NCI-H1417 (cell line): ENCODE data around the gene TNFAIP8.

Experiments
- DNase-seq, 3 experiments: peaks; one replicate each; lab custom pipeline; 2025; lab: John Stamatoyannopoulos, UW

Gene TNFAIP8

GRCh38 chr5:119346394-119346793, 9.4 kb upstream of the TNFAIP8 start:
- no peak for DNase-seq

DNA sequence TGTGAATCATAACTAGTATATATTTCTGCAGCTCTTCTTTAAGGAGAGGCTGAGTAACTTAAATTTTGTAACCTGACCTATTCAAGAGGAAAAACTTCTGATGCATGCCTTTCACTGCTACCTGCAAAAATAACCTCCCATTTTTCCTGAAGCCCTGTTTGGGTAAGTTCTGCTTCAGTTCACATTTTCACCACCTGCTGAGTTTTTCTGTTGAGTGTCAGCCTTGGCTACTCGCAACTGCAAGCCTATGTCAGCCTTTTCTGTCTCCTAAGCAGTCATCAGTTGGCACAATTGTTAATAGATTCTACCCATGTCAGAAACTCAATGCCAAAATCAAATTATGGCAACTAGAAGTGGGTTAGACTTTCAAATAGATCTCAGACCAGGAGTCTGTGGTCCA, 8.2 kb upstream of the TNFAIP8 start:
- DNase-seq, result peak; percentile 8 to 51 (median 22)

DNA sequence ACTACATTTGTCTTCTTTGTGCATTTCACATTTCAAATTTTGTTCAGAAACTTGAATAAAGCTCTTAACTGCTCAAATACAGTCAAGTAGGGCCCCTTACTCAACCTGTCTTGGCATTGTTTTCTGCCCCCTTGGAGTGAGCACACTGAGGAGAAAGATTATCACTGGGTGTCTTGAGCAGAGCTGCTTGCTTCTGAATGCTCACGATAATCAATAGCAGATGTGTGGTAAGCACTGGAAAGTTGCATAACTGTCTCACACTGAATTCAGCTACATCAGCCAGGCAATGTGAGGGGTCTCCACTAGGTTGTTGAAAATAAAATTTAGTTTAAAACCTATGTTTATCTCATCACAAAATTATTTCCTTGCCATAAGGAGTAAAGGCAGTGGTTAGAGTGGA, 7.8 kb upstream of the TNFAIP8 start:
- DNase-seq, result no peak

DNA sequence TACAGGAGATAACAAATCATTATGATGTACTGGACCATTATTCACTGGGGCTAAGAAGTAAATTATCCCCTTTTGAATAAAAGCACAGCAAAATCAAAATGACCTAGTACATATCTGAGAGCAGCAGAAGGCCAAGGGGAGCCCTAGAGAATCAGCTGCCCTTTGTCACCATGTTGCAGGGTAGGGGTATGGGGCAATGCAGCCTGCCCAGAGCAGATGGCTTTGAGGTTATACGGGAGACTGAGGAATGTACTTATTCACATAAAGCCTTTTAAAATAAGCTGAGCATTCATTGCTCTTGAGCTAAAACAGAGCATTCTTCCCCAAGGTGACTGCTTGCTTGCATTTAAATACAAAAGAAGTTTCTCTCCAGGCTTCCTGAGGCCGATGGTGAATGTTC, 2.6 kb upstream of the TNFAIP8 start:
- no peak for DNase-seq

- no peak for DNase-seq
Measured at GRCh38 chr5:119353686-119354366, 2.0 kb upstream of the TNFAIP8 start.

DNA sequence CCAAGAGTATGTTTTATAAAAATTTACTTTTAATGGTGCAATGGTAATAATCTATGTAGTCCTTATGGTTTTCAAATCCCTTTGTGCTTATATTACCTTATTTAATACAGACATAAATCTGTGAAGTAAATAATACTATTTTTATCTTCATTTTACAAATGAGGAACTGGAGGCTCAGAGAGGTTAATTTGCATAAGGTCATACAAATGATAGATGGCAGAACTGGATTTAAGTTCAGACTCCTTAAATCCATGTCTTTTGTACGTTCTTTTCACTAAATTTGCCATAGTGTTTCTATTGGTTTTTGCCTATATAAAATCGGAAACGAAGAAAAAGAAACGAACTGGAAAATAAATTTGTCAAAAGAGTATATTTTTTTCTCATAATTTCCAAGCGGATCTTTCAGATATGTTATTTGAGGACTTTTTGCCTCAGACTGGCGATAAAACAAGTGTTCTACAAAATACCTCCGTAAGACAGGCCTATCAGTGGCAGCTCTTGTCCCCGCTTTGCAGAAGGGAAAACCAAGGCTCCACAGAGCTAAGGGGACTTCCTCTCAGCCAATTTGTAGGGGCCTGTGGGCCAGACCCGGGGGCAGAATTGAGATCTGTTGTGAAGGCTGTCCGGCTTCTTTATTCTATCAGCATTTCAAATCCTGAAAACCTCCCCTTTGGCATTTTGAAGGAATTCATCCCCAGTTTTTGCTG, 1.1 kb upstream of the TNFAIP8 start:
- no peak for DNase-seq

DNA sequence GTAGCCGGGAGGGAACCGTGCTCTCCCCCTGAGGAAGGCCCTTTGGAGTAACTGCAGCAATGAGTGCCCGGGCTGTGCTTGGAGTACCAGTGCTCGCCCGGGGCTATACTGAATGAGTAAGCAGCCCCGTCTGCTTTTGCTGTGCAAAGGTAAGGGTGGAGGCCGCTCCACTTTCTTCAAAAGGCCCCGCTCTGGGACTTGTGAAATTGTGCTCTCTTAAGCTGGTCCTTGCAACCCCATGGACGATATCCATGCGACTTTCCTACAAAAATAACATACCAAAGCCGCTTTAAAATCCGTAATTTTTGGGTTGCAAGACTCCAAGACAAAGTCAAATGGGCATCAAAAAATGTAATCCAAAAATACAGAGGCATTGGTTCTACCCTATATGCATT, 578 bp upstream of the TNFAIP8 start:
- DNase-seq, result no peak

DNA sequence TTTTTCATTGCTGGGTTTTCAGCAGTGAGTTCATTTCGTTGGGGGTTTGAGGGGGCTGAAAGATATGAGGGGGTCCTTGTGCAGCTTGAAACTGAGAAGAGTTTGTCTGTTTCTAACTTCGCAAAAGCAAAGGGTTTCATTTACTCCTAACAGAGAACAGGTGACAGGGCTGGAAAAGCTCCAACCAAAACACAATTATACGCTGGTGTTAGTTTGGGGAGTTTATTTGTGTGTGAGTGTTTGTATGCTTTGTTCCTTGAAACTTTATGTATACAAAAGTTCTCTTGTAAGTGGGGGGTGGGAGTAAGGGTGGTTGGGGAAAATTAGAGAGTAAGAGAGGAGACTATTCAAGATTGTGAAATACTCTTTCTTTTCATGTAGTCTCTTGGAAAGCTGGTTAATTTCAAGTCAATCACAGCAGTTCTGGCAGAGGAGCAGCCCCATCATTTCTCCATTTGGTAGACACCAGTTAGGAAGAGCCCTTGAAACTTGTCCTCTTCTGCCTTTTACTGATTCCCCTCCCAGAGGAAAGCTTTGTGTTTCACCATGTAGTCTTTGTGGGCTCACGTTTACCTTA, 881 bp downstream of the TNFAIP8 start:
- peak in 1 of 3 experiments; percentile 3 for DNase-seq

DNA sequence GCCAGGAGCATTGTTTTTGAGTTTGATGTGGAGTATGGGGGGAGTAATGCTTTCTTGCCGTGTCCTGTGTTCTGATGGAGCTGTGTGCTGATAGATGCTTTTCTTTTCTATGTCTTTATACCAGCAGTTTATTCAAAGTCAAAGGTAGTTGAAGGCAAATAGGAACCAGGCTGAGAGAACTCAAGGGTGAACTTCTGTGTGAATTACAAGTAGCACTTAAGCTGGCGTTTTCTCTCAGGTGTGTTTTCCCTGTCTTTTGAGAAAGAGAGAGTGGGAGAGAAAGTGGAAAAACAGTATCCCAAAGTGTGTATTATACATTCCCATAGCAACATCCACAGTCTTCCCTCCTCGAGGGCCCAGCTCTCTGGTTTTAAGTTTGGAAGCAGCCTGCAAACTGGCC, 1.5 kb downstream of the TNFAIP8 start:
- DNase-seq, result no peak

- DNase-seq, result no peak
Measured at GRCh38 chr5:119357808-119358529, 2.1 kb downstream of the TNFAIP8 start.

GRCh38 chr5:119358530-119358900, 2.7 kb downstream of the TNFAIP8 start:
- DNase-seq, result no peak

- DNase-seq, result no peak
Measured at GRCh38 chr5:119358901-119359603, 3.2 kb downstream of the TNFAIP8 start.

GRCh38 chr5:119359737-119360413, 4.1 kb downstream of the TNFAIP8 start:
- no peak for DNase-seq

DNA sequence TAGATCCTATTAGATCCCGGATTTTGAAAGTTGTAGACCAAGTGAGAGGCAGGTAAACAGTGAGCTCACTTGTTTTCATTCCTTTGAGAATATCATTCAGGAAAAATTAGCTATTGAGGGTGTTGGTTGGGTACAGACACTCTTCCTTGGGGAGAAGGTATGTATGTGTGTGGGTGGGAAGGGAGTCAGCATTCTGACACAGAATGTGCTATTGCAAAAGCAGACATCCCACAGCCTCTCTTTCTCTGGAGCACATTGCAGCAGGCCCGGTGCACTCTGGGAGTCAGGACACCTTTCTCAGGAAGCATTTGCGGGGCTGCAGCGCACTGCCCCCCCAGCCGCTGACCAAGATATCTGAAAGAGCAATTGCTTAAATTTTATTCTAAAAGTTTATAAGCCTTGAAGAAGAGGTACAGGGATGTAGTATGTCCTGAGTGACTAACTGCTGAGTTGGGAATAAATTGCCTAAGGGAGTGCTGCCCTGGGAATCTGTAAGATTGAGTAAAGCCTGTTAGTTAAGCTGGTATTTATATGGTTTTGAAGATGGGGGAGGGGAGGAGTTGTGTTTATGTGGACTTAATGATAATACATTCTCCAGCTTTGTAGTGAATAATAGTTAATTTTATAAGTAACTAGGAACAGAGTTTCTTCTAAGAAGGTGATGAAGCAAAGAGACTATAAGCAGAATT, 5.2 kb downstream of the TNFAIP8 start:
- no peak for DNase-seq

DNA sequence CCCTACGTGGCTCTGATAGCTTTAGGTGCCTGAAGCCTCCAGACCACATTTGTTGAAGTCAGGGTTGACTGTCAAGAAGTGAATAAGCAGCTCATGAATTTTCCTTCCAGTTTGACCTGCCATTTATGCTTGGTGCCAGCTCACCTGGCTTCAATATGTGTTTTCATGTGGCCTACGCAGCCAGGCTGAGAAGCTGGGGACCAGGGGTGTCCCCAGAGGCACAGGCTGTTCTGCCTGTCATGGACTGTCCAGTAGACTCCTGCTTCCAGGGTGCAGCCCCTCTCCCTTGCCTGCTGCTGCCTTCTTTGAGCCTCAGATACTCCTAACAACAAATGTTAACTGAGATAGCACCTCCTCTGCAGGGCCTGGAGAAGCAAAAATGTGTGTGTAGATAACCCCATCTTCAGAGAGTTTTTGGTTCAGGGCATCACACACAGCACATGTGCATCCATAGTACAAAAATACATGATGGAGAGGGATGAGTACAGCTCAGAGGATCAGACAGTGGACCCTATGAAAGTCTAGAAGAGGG, 5.8 kb downstream of the TNFAIP8 start:
- DNase-seq, result no peak

DNA sequence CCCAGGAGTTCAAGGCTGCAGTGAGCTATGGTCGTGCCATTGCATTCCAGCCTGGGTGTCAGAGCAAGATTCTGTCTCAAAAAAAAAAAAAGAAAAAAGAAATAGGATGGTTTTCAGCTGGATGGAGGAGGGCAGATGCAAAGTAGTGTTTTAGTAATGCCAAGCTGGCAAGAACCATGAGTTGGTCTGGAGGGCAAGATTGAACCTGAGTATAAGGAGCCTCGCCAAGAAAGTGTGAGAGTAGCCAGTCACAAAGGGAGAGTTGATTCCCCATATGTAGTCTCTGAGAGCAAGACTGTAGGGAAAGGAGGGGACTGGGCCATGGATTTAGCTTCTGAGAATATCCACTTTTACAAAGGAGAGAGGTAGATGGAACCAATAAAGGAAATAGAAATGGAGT, 6.9 kb downstream of the TNFAIP8 start:
- no peak for DNase-seq

- no peak for DNase-seq
Measured at GRCh38 chr5:119363271-119363670, 7.5 kb downstream of the TNFAIP8 start.

GRCh38 chr5:119363936-119364335, 8.1 kb downstream of the TNFAIP8 start:
- DNase-seq, result no peak

GRCh38 chr5:119365847-119366539, 10.2 kb downstream of the TNFAIP8 start:
- no peak for DNase-seq

DNA sequence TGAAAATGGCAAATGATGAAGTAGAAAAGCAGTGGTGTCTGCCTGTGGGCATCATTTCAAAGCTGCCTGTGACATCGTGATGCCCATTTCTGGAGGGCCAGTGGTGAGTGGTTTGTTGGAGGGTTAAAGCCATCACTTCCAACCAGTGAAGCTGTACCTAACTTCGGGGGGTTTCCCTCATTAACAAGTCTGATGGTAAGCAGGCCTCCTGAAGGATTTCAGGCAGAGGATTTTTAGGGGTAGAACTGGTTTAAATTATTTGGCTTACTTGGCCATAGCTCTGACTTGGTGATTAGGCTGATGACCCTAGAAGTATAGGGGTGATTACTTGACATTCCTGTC, 10.7 kb downstream of the TNFAIP8 start:
- no peak for DNase-seq
